ENCODE results near the gene PRKCE.

Gene PRKCE

DNA sequence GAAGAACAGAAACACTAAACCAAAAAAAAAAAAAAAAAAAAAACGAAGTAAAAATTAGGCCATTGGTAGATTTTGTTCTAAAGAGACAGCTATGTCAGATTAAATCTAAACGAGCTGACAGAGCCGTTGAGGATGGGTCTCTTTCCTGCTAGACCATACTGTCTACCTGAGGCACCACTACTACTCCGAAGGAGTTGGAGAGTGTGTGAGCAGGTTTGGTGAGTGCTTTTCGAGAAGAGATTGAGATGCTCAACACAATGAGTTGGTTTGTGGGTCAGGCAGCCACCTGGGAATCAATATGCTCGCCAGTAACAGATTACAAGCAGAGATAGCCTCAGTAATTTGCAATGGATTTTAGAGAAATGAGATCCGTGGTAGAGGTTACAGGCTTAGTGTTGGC lies 364.2 kb downstream of the PRKCE start:
- H3K9me3 ChIP-seq: no peaks in the 10 kb centered on the region
- H3K27me3 ChIP-seq: no peaks in the 10 kb centered on the region
- DNase-seq: no peak
- H3K36me3 ChIP-seq: peaks cover 0 to 7% (median 4%) of the 10 kb centered on the region in 3 donors
- TF ChIP-seq, protein P1, sequence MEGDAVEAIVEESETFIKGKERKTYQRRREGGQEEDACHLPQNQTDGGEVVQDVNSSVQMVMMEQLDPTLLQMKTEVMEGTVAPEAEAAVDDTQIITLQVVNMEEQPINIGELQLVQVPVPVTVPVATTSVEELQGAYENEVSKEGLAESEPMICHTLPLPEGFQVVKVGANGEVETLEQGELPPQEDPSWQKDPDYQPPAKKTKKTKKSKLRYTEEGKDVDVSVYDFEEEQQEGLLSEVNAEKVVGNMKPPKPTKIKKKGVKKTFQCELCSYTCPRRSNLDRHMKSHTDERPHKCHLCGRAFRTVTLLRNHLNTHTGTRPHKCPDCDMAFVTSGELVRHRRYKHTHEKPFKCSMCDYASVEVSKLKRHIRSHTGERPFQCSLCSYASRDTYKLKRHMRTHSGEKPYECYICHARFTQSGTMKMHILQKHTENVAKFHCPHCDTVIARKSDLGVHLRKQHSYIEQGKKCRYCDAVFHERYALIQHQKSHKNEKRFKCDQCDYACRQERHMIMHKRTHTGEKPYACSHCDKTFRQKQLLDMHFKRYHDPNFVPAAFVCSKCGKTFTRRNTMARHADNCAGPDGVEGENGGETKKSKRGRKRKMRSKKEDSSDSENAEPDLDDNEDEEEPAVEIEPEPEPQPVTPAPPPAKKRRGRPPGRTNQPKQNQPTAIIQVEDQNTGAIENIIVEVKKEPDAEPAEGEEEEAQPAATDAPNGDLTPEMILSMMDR (IDR thresholded peaks at IDR 0.05): no peak
- H3K27ac ChIP-seq: peak overlapping the region in 1 of 2 donors; percentile 40
- no peak overlapping the region for H3K4me3 ChIP-seq
- intact Hi-C loops (cut with DNase I; ENCODE audit: low total_unique reads): no loop called here
- H3K4me1 ChIP-seq: peaks cover 0 to 19% (median 6%) of the 10 kb centered on the region in 4 donors

DNA sequence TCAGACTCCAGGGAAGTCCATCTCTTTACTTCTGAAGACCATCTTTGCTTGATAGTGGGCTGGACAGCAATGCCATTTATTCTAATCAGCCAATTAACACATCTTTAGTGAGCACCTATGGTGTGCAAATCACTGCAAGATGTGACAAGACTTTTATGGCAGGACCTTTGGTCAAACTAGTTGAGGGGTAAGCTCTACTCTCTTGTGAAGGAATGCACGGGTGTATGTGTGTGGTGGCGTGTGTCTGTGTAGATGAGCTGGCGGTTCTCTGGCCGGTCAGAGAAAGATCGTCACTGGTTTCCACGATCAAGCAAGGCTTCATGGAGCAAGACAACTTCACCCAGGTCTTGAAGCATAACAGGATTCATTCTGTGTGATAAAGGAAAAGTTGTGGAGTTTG lies 364.6 kb downstream of the PRKCE start:
- no peak overlapping the region for H3K4me3 ChIP-seq
- no peaks in the 10 kb centered on the region for H3K27me3 ChIP-seq
- H3K9me3 ChIP-seq: no peaks in the 10 kb centered on the region
- intact Hi-C loops (cut with DNase I; ENCODE audit: low total_unique reads): no loop called here
- TF ChIP-seq, protein P1 (IDR thresholded peaks at IDR 0.05): no peak
- H3K4me1 ChIP-seq: peaks cover 0 to 19% (median 6%) of the 10 kb centered on the region in 4 donors
- H3K27ac ChIP-seq: peak overlapping the region in 1 of 2 donors; percentile 40
- DNase-seq: no peak
- H3K36me3 ChIP-seq: peaks cover 0 to 7% (median 4%) of the 10 kb centered on the region in 3 donors

DNA sequence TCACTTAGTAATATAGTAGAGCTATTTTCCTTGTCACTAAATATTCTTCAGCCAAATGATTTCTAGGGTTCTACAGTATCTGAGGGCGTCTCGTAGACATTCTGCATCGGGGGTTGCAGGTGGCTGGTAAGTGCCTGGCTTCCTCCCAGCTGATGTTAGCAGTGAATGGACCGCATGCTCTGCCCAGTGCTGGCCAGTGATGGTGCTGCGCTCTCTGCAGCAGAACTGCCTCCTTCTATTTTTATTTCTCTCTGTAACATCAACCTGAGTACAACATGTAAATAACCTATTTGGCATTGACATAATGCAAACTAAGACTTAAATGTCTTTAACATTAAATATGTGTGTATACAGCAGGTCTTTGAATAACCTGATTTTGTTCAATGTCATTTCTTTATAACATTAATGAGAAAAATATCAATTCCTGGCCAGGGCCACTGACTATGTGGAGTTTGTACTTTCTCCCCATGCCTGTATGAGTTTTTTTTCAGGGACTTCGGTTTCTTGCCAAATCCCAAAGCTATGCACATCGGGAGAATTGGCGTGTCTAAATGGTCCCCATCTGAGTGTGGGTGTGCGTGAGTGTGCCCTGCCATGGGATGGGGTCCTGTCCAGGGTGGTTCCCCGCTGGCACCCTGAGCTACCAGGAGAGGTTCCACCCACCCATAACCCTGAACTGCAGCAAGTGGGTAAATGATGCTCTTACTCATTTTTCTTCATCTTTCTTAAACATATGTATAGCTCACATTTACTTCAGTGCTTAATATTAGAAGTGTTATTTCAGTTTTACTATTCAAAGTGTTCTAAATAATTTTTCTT lies 367.5 kb downstream of the PRKCE start:
- Histone ChIP-seq H3K4me1 (peaks cover 0 to 19% (median 6%) of the 10 kb centered on the region in 4 donors), H3K36me3 (no peaks in the 10 kb centered on the region), H3K9me3 (no peaks in the 10 kb centered on the region), H3K27me3 (no peaks in the 10 kb centered on the region), H3K27ac (no peak overlapping the region), H3K4me3 (no peak overlapping the region)
- intact Hi-C loops (cut with DNase I; ENCODE audit: low total_unique reads): no loop called here
- no peak for DNase-seq
- TF ChIP-seq, protein P1 (IDR thresholded peaks at IDR 0.05): no peak

DNA sequence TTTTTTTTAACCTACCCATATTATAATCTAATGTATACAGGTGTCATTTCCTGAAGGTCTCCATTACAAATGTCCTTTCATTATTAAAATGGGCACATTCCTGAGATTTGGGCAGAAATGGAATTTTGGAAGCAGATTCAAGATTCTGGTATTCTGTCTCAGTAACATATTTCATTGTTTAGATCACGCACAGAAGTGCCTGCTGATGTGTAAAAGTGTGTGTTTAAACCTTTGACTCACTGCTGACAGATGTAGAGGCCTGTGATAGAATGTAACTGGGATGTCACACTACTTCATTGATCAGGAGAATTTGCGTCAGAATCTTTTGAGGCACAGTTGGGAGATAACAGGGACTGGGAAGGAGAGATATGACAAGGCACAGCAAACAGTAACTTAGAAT lies 368.9 kb downstream of the PRKCE start:
- H3K27ac ChIP-seq: no peak overlapping the region
- H3K4me1 ChIP-seq: peaks cover 0 to 9% (median 0%) of the 10 kb centered on the region in 4 donors
- no peak overlapping the region for H3K4me3 ChIP-seq
- TF ChIP-seq, protein P1 (IDR thresholded peaks at IDR 0.05): no peak
- H3K36me3 ChIP-seq: no peaks in the 10 kb centered on the region
- intact Hi-C loops (cut with DNase I; ENCODE audit: low total_unique reads): no loop called here
- H3K27me3 ChIP-seq: no peaks in the 10 kb centered on the region
- no peak for DNase-seq
- no peaks in the 10 kb centered on the region for H3K9me3 ChIP-seq

DNA sequence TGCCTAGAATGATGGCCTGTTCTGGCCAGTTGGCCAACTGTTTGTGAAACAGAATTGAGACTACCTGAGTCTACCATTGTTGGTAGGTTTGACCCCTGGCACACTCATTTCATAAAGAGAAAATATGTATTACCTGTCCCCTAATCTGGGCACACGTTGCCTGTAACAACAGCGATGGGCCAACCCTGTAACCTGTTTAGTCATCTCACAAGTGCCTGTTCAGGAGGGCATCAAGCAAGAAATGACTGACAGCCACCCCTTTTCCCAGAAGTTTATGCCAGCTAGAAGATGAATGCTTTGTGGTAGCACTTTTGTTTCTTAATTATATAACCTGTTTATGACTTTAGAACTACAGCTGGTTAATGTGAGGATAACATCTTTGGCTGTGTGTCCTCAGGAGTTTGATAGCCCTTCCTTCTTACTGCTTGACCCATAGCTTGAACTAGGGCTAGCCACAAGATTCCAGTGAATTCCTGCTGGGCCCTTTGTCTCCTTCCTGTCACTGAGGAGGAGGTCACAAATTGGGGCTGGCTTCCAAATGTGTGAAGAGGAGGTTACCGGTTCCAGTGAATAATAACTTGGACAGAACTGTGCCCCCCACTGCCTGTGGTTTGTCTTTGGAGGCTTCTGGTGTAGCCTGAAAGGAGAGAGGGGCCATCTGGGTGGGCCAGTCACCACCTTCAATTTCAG lies 371.8 kb downstream of the PRKCE start:
- TF ChIP-seq, protein P1 (IDR thresholded peaks at IDR 0.05): no peak
- intact Hi-C loops (cut with DNase I; ENCODE audit: low total_unique reads): no loop called here
- Histone ChIP-seq H3K9me3 (no peaks in the 10 kb centered on the region), H3K27ac (no peak overlapping the region), H3K4me3 (no peak overlapping the region), H3K4me1 (no peaks in the 10 kb centered on the region), H3K36me3 (no peaks in the 10 kb centered on the region), H3K27me3 (no peaks in the 10 kb centered on the region)
- no peak for DNase-seq
